Stomach (tissue), 9 donors: Measurements from ENCODE around the gene TUBB2A. TPM values are rescaled to one million over a fixed set of nuclear protein-coding genes. Genes with fewer than 3 reads are reported as not detected.
"Not testable (repeated sequence)": the region's sequence is repeated elsewhere in the genome, so short reads cannot be mapped to it uniquely, and the experiment has no call there.

ENCODE experiments used
- DNase-seq, 2 donors: peaks; one replicate each; pipeline versions ENCODE4 v3.0.0 to v3.0.0-alpha.2; 2013 to 2019
- H3K27ac ChIP-seq, 5 donors: fragments of 200-600 bp in 4 of 5; sonication (generic) in 4 of 5; one replicate each; pipeline ENCODE4 v1.5.1; 2013 to 2019; ENCODE audit warnings: mild to moderate bottlenecking in 1 of 5, moderate library complexity in 1 of 5
- H3K27me3 ChIP-seq, 3 donors: fragments of 200-600 bp; sonication (generic); one replicate each; pipeline ENCODE4 v1.5.1; 2017 to 2019; ENCODE audit warnings: mixed run types in 1 of 3
- H3K36me3 ChIP-seq, 4 donors: fragments of 200-600 bp; sonication (generic); 1 replicate in 3 of 4; 2 replicates in 1 of 4; pipeline ENCODE4 v1.5.1; 2016 to 2019
- H3K4me1 ChIP-seq, 4 donors: fragments of 200-600 bp; sonication (generic); one replicate each; pipeline ENCODE4 v1.5.1; 2016 to 2019
- H3K4me3 ChIP-seq, 4 donors: fragments of 200-600 bp; sonication (generic) in 3 of 4; one replicate each; pipeline ENCODE4 v1.5.1; 2016 to 2019; ENCODE audit warnings: mild to moderate bottlenecking in 1 of 4
- H3K9me3 ChIP-seq, 4 donors: fragments of 200-600 bp; sonication (generic); one replicate each; pipeline ENCODE4 v1.5.1; 2016 to 2019
- CTCF ChIP-seq, 7 experiments: fragments of 450-650 bp in 4 of 7; fragments of 200-600 bp in 3 of 7; sonication (generic) in 3 of 7; IDR thresholded peaks; one replicate each; pipeline ENCODE4 v1.5.1; 2016 to 2019; ENCODE audit warnings: antibody characterized with exemption in 7 of 7, control low read depth in 2 of 7, mild to moderate bottlenecking in 1 of 7
- EP300 ChIP-seq: sonication (generic); formaldehyde crosslinking; IDR thresholded peaks from one replicate; pipeline ENCODE4 v1.6.1; 2017; ENCODE audit warnings: antibody characterized with exemption
- POLR2A ChIP-seq, 4 donors: fragments of 450-650 bp; IDR thresholded peaks; one replicate each; pipeline ENCODE4 v1.6.1; 2016; ENCODE audit warnings: antibody characterized with exemption in 4 of 4, control low read depth in 2 of 4, mild to moderate bottlenecking in 1 of 4, moderate library complexity in 1 of 4
- POLR2AphosphoS5 ChIP-seq, 3 donors: sonication (generic); formaldehyde crosslinking; IDR thresholded peaks; one replicate each; pipeline ENCODE4 v1.6.1; 2016; ENCODE audit warnings: antibody characterized with exemption in 3 of 3
- WGBS, 5 donors: extraction: QIAGEN DNeasy Blood & Tissue Kit in 3 of 5; methylation state at CpG; one replicate each; pipeline versions ENCODE4 v1.1.5 to v1.1.7; 2013 to 2018; 5-methylcytosine and 5-hydroxymethylcytosine counted together
- intact Hi-C: fragments of 100-400 bp; cut with DNase I; formaldehyde crosslinking; loops from one replicate; pipeline ENCODE4 v1.15.1; 2023; ENCODE audit warnings: low total_unique reads
- polyA plus RNA-seq, 3 donors: library from polyadenylated mRNA; stranded (reverse); fragments of 200-250 nt; gene quantifications; one replicate each; pipeline ENCODE4 v1.2.3, GENCODE V29; 2013
- total RNA-seq, 5 donors: library from RNA; depleted of rRNA; stranded (reverse); fragments of >200 nt; gene quantifications; one replicate each; pipeline versions ENCODE4 v1.1.0 to v1.2.3, GENCODE V29; 2014 to 2016
- donor health status: healthy with polysubstance abuse.
- donor health status: Bipolar disorder and iron deficiency.
- donor health status: healthy.

TUBB2A gene
- total and polyA plus RNA-seq, 8 donors, result 6.7 to 96.9 (median 49.0) TPM

GRCh38 chr6:3204921-3205320 lies 47.6 kb upstream of the TUBB2A start:
- no peak for TF ChIP-seq POLR2AphosphoS5 (IDR thresholded peaks at IDR 0.05)
- no peak for DNase-seq
- 92 to 96% (median 93%) methylated on average over 6 of the region's 6 CpGs for WGBS, 5 donors
- peaks cover 0 to 9% (median 0%) of the 10 kb centered on the region in 3 donors for H3K27me3 ChIP-seq
- no peaks in the 10 kb centered on the region for H3K36me3 ChIP-seq
- H3K4me1 ChIP-seq, result peaks cover 0 to 11% (median 4%) of the 10 kb centered on the region in 4 donors
- H3K4me3 ChIP-seq, result no peak overlapping the region
- H3K27ac ChIP-seq, result no peak overlapping the region
- no peaks in the 10 kb centered on the region for H3K9me3 ChIP-seq
- intact Hi-C loops, result no loop called here

- no peak overlapping the region for H3K27ac ChIP-seq
- intact Hi-C loops, result no loop called here
- no peaks in the 10 kb centered on the region for H3K9me3 ChIP-seq
- TF ChIP-seq POLR2A (IDR thresholded peaks at IDR 0.05) (no peak), CTCF (IDR thresholded peaks at IDR 0.05) (no peak), POLR2AphosphoS5 (IDR thresholded peaks at IDR 0.05) (no peak), EP300 (no peak)
- no peak for DNase-seq
- H3K27me3 ChIP-seq, result peaks cover 0 to 9% (median 0%) of the 10 kb centered on the region in 3 donors
- H3K4me1 ChIP-seq, result peaks cover 0 to under 1% (median 0%) of the 10 kb centered on the region in 4 donors
- 71 to 79% (median 77%) methylated on average over 7 of the region's 7 CpGs for WGBS, 5 donors
- H3K36me3 ChIP-seq, result no peaks in the 10 kb centered on the region
- H3K4me3 ChIP-seq, result no peak overlapping the region
Measured at GRCh38 chr6:3202999-3203696, 45.8 kb upstream of the TUBB2A start.

- H3K27me3 ChIP-seq, result peaks cover 0 to 2% (median 0%) of the 10 kb centered on the region in 3 donors
- 86 to 89% (median 87%) methylated on average over 2 of the region's 2 CpGs for whole genome bisulfite sequencing, 5 donors
- no peak for DNase-seq
- TF ChIP-seq CTCF (IDR thresholded peaks at IDR 0.05) (no peak), EP300 (no peak), POLR2A (IDR thresholded peaks at IDR 0.05) (no peak), POLR2AphosphoS5 (IDR thresholded peaks at IDR 0.05) (no peak)
- no peaks in the 10 kb centered on the region for H3K9me3 ChIP-seq
- H3K4me3 ChIP-seq, result no peak overlapping the region
- no peaks in the 10 kb centered on the region for H3K36me3 ChIP-seq
- no peaks in the 10 kb centered on the region for H3K4me1 ChIP-seq
- H3K27ac ChIP-seq, result no peak overlapping the region
- intact Hi-C loops, result no loop called here
Measured at GRCh38 chr6:3201388-3201787, 44.0 kb upstream of the TUBB2A start.

- H3K4me3 ChIP-seq, result no peak overlapping the region
- H3K4me1 ChIP-seq, result no peaks in the 10 kb centered on the region
- no peak for DNase-seq
- H3K27me3 ChIP-seq, result no peaks in the 10 kb centered on the region
- TF ChIP-seq POLR2AphosphoS5 (IDR thresholded peaks at IDR 0.05), result no peak
- no peak for TF ChIP-seq POLR2A (IDR thresholded peaks at IDR 0.05)
- no peak for TF ChIP-seq CTCF (IDR thresholded peaks at IDR 0.05)
- TF ChIP-seq EP300, result no peak
- H3K27ac ChIP-seq, result no peak overlapping the region
- no peaks in the 10 kb centered on the region for H3K9me3 ChIP-seq
- intact Hi-C loops, result no loop called here
- H3K36me3 ChIP-seq, result no peaks in the 10 kb centered on the region
Measured at GRCh38 chr6:3200682-3201081, 43.3 kb upstream of the TUBB2A start.

GRCh38 chr6:3199382-3199781 lies 42.0 kb upstream of the TUBB2A start:
- 81 to 86% (median 84%) methylated on average over 5 of the region's 5 CpGs for WGBS, 5 donors
- TF ChIP-seq POLR2A (IDR thresholded peaks at IDR 0.05), result no peak
- no peak overlapping the region for H3K4me3 ChIP-seq
- H3K9me3 ChIP-seq, result no peaks in the 10 kb centered on the region
- H3K27me3 ChIP-seq, result no peaks in the 10 kb centered on the region
- H3K27ac ChIP-seq, result no peak overlapping the region
- peaks cover 0 to 6% (median 0%) of the 10 kb centered on the region in 4 donors for H3K4me1 ChIP-seq
- H3K36me3 ChIP-seq, result no peaks in the 10 kb centered on the region
- no peak for DNase-seq
- intact Hi-C loops, result no loop called here

- H3K27ac ChIP-seq, H3K36me3 ChIP-seq, H3K4me1 ChIP-seq, DNase-seq, H3K9me3 ChIP-seq, intact Hi-C loops, H3K27me3 ChIP-seq, H3K4me3 ChIP-seq: not testable (repeated sequence)
- WGBS, 5 donors, result 74 to 94% (median 82%) methylated on average over 4 of the region's 5 CpGs
Measured at GRCh38 chr6:3197734-3198133, 40.4 kb upstream of the TUBB2A start.
